Neuronal stem cell (in vitro differentiated cells): Measurements from ENCODE around the gene HPCA.

Source experiments
- DNase-seq: peaks from one replicate; pipeline ENCODE4 v3.0.0-alpha.2; 2013; ENCODE audit warnings: low spot score
- H2AFZ ChIP-seq: one replicate; pipeline ENCODE4 v1.6.1; 2013; ENCODE audit warnings: mild to moderate bottlenecking, low read length, inconsistent platforms
- H2AK5ac ChIP-seq: 2 replicates; pipeline ENCODE4 v1.6.1; 2013; ENCODE audit warnings: low read depth, mild to moderate bottlenecking, inconsistent platforms, low read length, moderate library complexity, mixed read lengths
- H2BK120ac ChIP-seq: 2 replicates; pipeline ENCODE4 v1.6.1; 2013; ENCODE audit warnings: low read depth, mild to moderate bottlenecking, inconsistent platforms, low read length, moderate library complexity, mixed read lengths
- H2BK12ac ChIP-seq: one replicate; pipeline ENCODE4 v1.6.1; 2013; ENCODE audit warnings: low read length, inconsistent platforms
- H2BK15ac ChIP-seq: 2 replicates; pipeline ENCODE4 v1.6.1; 2013; ENCODE audit warnings: mild to moderate bottlenecking, low read length, inconsistent platforms, mixed read lengths
- H2BK5ac ChIP-seq: one replicate; pipeline ENCODE4 v1.6.1; 2013; ENCODE audit warnings: inconsistent platforms, mild to moderate bottlenecking, low read length, moderate library complexity
- H3K14ac ChIP-seq: one replicate; pipeline ENCODE4 v1.6.1; 2013; ENCODE audit warnings: low read length, inconsistent platforms
- H3K18ac ChIP-seq: 2 replicates; pipeline ENCODE4 v1.6.1; 2013; ENCODE audit warnings: low read length, inconsistent platforms
- H3K23ac ChIP-seq: 2 replicates; pipeline ENCODE4 v1.6.1; 2013; ENCODE audit warnings: low read depth, mild to moderate bottlenecking, mixed read lengths, low read length, inconsistent platforms; ENCODE audit not compliant: poor library complexity
- H3K27ac ChIP-seq: replicated peaks from 3 replicates; pipeline ENCODE4 v1.5.1; 2013; ENCODE audit warnings: low read length, inconsistent platforms
- H3K27me3 ChIP-seq, 3 experiments: 2 replicates each; pipeline ENCODE4 v1.6.1; 2013; ENCODE audit warnings: low read length in 3 of 3, mild to moderate bottlenecking in 2 of 3, inconsistent platforms in 1 of 3, low read depth in 1 of 3, mixed read lengths in 1 of 3, moderate library complexity in 1 of 3; ENCODE audit not compliant: control insufficient read depth in 3 of 3, insufficient read depth in 3 of 3
- H3K36me3 ChIP-seq, 2 donors: replicated peaks in 1 of 2; 2 replicates each; pipeline ENCODE4 v1.6.1; 2013; ENCODE audit warnings: low read length in 2 of 2; ENCODE audit not compliant: control insufficient read depth in 2 of 2, insufficient read depth in 2 of 2
- H3K4ac ChIP-seq: 2 replicates; pipeline ENCODE4 v1.6.1; 2013; ENCODE audit warnings: inconsistent platforms, mild to moderate bottlenecking, low read length, moderate library complexity
- H3K4me1 ChIP-seq, 2 donors: 1 replicate in 1 of 2; 2 replicates in 1 of 2; pipeline ENCODE4 v1.6.1; 2013; ENCODE audit warnings: low read length in 2 of 2, low read depth in 1 of 2; ENCODE audit not compliant: control insufficient read depth in 2 of 2, insufficient read depth in 1 of 2
- H3K4me2 ChIP-seq: one replicate; pipeline ENCODE4 v1.6.1; 2013; ENCODE audit warnings: mild to moderate bottlenecking, low read length, inconsistent platforms; ENCODE audit not compliant: insufficient read depth, poor library complexity, severe bottlenecking
- H3K4me3 ChIP-seq, 2 donors: 2 replicates each; pipeline ENCODE4 v1.5.1; 2013; ENCODE audit warnings: low read length in 2 of 2, mild to moderate bottlenecking in 2 of 2, inconsistent platforms in 1 of 2, moderate library complexity in 1 of 2
- H3K79me1 ChIP-seq: one replicate; pipeline ENCODE4 v1.6.1; 2013; ENCODE audit warnings: low read depth, mild to moderate bottlenecking, inconsistent platforms, low read length, moderate library complexity
- H3K9ac ChIP-seq: one replicate; pipeline ENCODE4 v1.6.1; 2013; ENCODE audit warnings: mild to moderate bottlenecking, low read depth, low read length, inconsistent platforms; ENCODE audit not compliant: poor library complexity
- H3K9me3 ChIP-seq, 2 donors: replicated peaks in 1 of 2; 2 replicates each; pipeline versions ENCODE3 to v1.6.1; 2013; ENCODE audit warnings: low read length in 2 of 2, mild to moderate bottlenecking in 2 of 2, inconsistent platforms in 1 of 2, low read depth in 1 of 2, mixed read lengths in 1 of 2, moderate library complexity in 1 of 2; ENCODE audit not compliant: control insufficient read depth in 2 of 2, insufficient read depth in 1 of 2
- H4K8ac ChIP-seq: one replicate; pipeline ENCODE4 v1.6.1; 2013; ENCODE audit warnings: low read depth, mild to moderate bottlenecking, inconsistent platforms, low read length, moderate library complexity
- H4K91ac ChIP-seq: one replicate; pipeline ENCODE4 v1.6.1; 2013; ENCODE audit warnings: low read length, low read depth, mild to moderate bottlenecking, inconsistent platforms; ENCODE audit not compliant: poor library complexity
- WGBS, 2 donors: extraction: QIAGEN DNeasy Blood & Tissue Kit; methylation state at CpG; one replicate each; pipeline ENCODE4 v1.1.7; 2013; ENCODE audit warnings: missing lambda C conversion rate in 2 of 2, mixed read lengths in 1 of 2; ENCODE audit not compliant: insufficient read length in 2 of 2, insufficient replicate concordance in 1 of 2; ENCODE audit errors: extremely low coverage in 2 of 2; 5-methylcytosine and 5-hydroxymethylcytosine counted together

The HPCA gene

GRCh38 chr1:32884726-32885125 lies 1.6 kb upstream of the HPCA start:
- Histone ChIP-seq H4K8ac (no peak overlapping the region), H3K9me3 (peaks cover 0 to 3% of the 10 kb centered on the region in 2 donors), H3K9ac (no peak overlapping the region), H3K27me3 (peaks cover 0 to 63% (median 26%) of the 10 kb centered on the region in 3 experiments), H3K4ac (no peak overlapping the region), H2BK12ac (no peak overlapping the region), H3K4me2 (no peak overlapping the region), H4K91ac (no peak overlapping the region), H3K36me3 (no peaks in the 10 kb centered on the region), H3K18ac (no peak overlapping the region), H2BK5ac (no peak overlapping the region), H3K14ac (no peak overlapping the region), H2AK5ac (no peak overlapping the region), H3K79me1 (peaks cover 4% of the 10 kb centered on the region), H2BK120ac (no peak overlapping the region), H2AFZ (no peak overlapping the region), H3K27ac (no peak overlapping the region), H3K23ac (no peak overlapping the region), H3K4me3 (no peak overlapping the region), H2BK15ac (no peak overlapping the region), H3K4me1 (peaks cover 0 to 6% of the 10 kb centered on the region in 2 donors)
- WGBS, 2 donors, result no CpG with 5 or more reads among the region's 12 CpGs
- no peak for DNase-seq

- DNase-seq, result no peak
- no peak overlapping the region for H2BK5ac ChIP-seq
- no peak overlapping the region for H3K4me2 ChIP-seq
- H3K4me3 ChIP-seq, result no peak overlapping the region
- no peak overlapping the region for H2BK12ac ChIP-seq
- H3K27me3 ChIP-seq, result peaks cover 0 to 63% (median 26%) of the 10 kb centered on the region in 3 experiments
- peaks cover 0 to 3% of the 10 kb centered on the region in 2 donors for H3K9me3 ChIP-seq
- H3K14ac ChIP-seq, result no peak overlapping the region
- no peak overlapping the region for H3K4ac ChIP-seq
- no peaks in the 10 kb centered on the region for H3K36me3 ChIP-seq
- no peak overlapping the region for H2AFZ ChIP-seq
- H3K9ac ChIP-seq, result no peak overlapping the region
- no peak overlapping the region for H2AK5ac ChIP-seq
- no peak overlapping the region for H4K91ac ChIP-seq
- peak overlapping the region; percentile 40 for H3K23ac ChIP-seq
- H3K79me1 ChIP-seq, result peaks cover 4% of the 10 kb centered on the region
- H3K18ac ChIP-seq, result no peak overlapping the region
- no peak overlapping the region for H2BK15ac ChIP-seq
- no CpG with 5 or more reads among the region's 8 CpGs for WGBS, 2 donors
- no peak overlapping the region for H2BK120ac ChIP-seq
- peaks cover 0 to 6% of the 10 kb centered on the region in 2 donors for H3K4me1 ChIP-seq
- H3K27ac ChIP-seq, result no peak overlapping the region
- no peak overlapping the region for H4K8ac ChIP-seq
These were observed 651 bp upstream of the HPCA start for GRCh38 chr1:32885676-32886003.

GRCh38 chr1:32886828-32887414 lies 630 bp downstream of the HPCA start:
- Histone ChIP-seq H4K91ac (no peak overlapping the region), H2BK5ac (no peak overlapping the region), H3K79me1 (peaks cover 7% of the 10 kb centered on the region), H3K36me3 (no peaks in the 10 kb centered on the region), H3K4me3 (peak overlapping the region in 1 of 2 donors; percentile 37), H4K8ac (no peak overlapping the region), H3K4me1 (peaks cover 0 to 5% of the 10 kb centered on the region in 2 donors), H3K9ac (no peak overlapping the region), H3K4ac (no peak overlapping the region), H3K18ac (peak overlapping the region; percentile 32), H3K4me2 (no peak overlapping the region), H2BK12ac (no peak overlapping the region), H2BK120ac (no peak overlapping the region), H3K14ac (no peak overlapping the region), H2AK5ac (no peak overlapping the region), H3K27ac (no peak overlapping the region), H3K9me3 (peaks cover 0 to 3% of the 10 kb centered on the region in 2 donors), H2BK15ac (no peak overlapping the region), H2AFZ (no peak overlapping the region), H3K23ac (peak overlapping the region; percentile 11), H3K27me3 (peaks cover 0 to 62% (median 26%) of the 10 kb centered on the region in 3 experiments)
- no CpG with 5 or more reads among the region's 19 CpGs for WGBS, 2 donors
- DNase-seq, result no peak

GRCh38 chr1:32887623-32888022 lies 1.3 kb downstream of the HPCA start:
- Histone ChIP-seq H3K27me3 (peaks cover 0 to 66% (median 30%) of the 10 kb centered on the region in 3 experiments), H3K79me1 (peaks cover 7% of the 10 kb centered on the region), H3K36me3 (no peaks in the 10 kb centered on the region), H2BK120ac (no peak overlapping the region), H3K14ac (no peak overlapping the region), H3K23ac (peak overlapping the region; percentile 5), H4K8ac (no peak overlapping the region), H3K27ac (no peak overlapping the region), H3K4ac (no peak overlapping the region), H2AK5ac (no peak overlapping the region), H2BK5ac (no peak overlapping the region), H2AFZ (no peak overlapping the region), H3K4me1 (peaks cover 0 to 5% of the 10 kb centered on the region in 2 donors), H3K9me3 (peaks cover 0 to 5% of the 10 kb centered on the region in 2 donors), H2BK12ac (no peak overlapping the region), H2BK15ac (no peak overlapping the region), H4K91ac (no peak overlapping the region), H3K9ac (peak overlapping the region; percentile 32), H3K4me2 (no peak overlapping the region), H3K18ac (no peak overlapping the region), H3K4me3 (peak overlapping the region in 1 of 2 donors; percentile 52)
- no peak for DNase-seq
- WGBS, 2 donors, result no CpG with 5 or more reads among the region's 12 CpGs
